HFFc6 (cell line): ENCODE data around the gene ROPN1. TPM values are rescaled to one million over a fixed set of nuclear protein-coding genes. Genes with fewer than 3 reads are reported as not detected.
"Not testable (repeated sequence)": the region's sequence is repeated elsewhere in the genome, so short reads cannot be mapped to it uniquely, and the experiment has no call there.

Experiments used
- DNase-seq: peaks from one replicate; pipeline ENCODE4 v3.0.0-alpha.2; 2018
- H3K27ac Mint-ChIP-seq: 2 replicates; pipeline ENCODE4 v1.8.0; 2020; ENCODE audit warnings: mild to moderate bottlenecking, mixed read lengths
- H3K27me3 Mint-ChIP-seq: 2 replicates; pipeline ENCODE4 v1.8.0; 2021; ENCODE audit warnings: mild to moderate bottlenecking, moderate library complexity, mixed read lengths; ENCODE audit not compliant: insufficient read depth
- H3K36me3 Mint-ChIP-seq: 2 replicates; pipeline ENCODE4 v1.8.0; 2021; ENCODE audit warnings: low read depth, mixed read lengths
- H3K4me1 Mint-ChIP-seq: 2 replicates; pipeline ENCODE4 v1.8.0; 2020; ENCODE audit warnings: low read depth, mixed read lengths
- H3K4me3 Mint-ChIP-seq: 2 replicates; pipeline ENCODE4 v1.8.0; 2020; ENCODE audit warnings: mild to moderate bottlenecking, moderate library complexity, mixed read lengths
- H3K9me3 Mint-ChIP-seq: 2 replicates; pipeline ENCODE4 v1.8.0; 2020; ENCODE audit warnings: mild to moderate bottlenecking, mixed read lengths
- CTCF ChIP-seq: fragments of 200-600 bp; sonication (generic); IDR thresholded peaks from 2 replicates; pipeline ENCODE4 v1.5.0; 2021; ENCODE audit warnings: antibody characterized with exemption, mild to moderate bottlenecking
- total RNA-seq, 6 experiments: library from RNA; stranded (reverse); fragmentation: NEBNext Ultra II Directional; extraction: Animal tissue kit (Norgen Biotek cat#: 25700); gene quantifications; 2 replicates in 1 of 6; 3 replicates in 5 of 6; pipeline ENCODE4 v1.2.3, GENCODE V29; 2021

Gene ROPN1
- total RNA-seq, 6 experiments from 2014 or later, result not detected

GRCh38 chr3:123997543-123997942, 5.6 kb upstream of the ROPN1 start:
- DNase-seq, result peak; percentile 30
- H3K9me3 Mint-ChIP-seq, result no peaks in the 10 kb centered on the region
- H3K4me3 Mint-ChIP-seq, result peak overlapping the region; percentile 42; the same call in 1 of the 2 replicates
- no peak for TF ChIP-seq CTCF
- no peaks in the 10 kb centered on the region for H3K36me3 Mint-ChIP-seq
- H3K27me3 Mint-ChIP-seq, result no peaks in the 10 kb centered on the region; the same call in 1 of the 2 replicates
- H3K4me1 Mint-ChIP-seq, result peaks cover 21% of the 10 kb centered on the region
- peak overlapping the region; percentile 64; the same call in 1 of the 2 replicates for H3K27ac Mint-ChIP-seq

GRCh38 chr3:123993818-123994217, 1.9 kb upstream of the ROPN1 start:
- Mint-ChIP-seq H3K36me3 (no peaks in the 10 kb centered on the region), H3K4me1 (peaks cover 19% of the 10 kb centered on the region), H3K4me3 (no peak overlapping the region), H3K9me3 (no peaks in the 10 kb centered on the region), H3K27me3 (peaks cover 10% of the 10 kb centered on the region), H3K27ac (no peak overlapping the region)
- no peak for TF ChIP-seq CTCF
- no peak for DNase-seq

GRCh38 chr3:123986427-123986826, 5.5 kb downstream of the ROPN1 start:
- TF ChIP-seq CTCF, result no peak
- Mint-ChIP-seq H3K27me3 (peaks cover 19% of the 10 kb centered on the region), H3K36me3 (peaks cover 5% of the 10 kb centered on the region; the same call in 1 of the 2 replicates), H3K4me3 (no peak overlapping the region), H3K27ac (no peak overlapping the region), H3K4me1 (no peaks in the 10 kb centered on the region; the same call in 1 of the 2 replicates), H3K9me3 (peaks cover 5% of the 10 kb centered on the region; the same call in 1 of the 2 replicates)
- DNase-seq, result no peak

- no peak for TF ChIP-seq CTCF
- peaks cover 5% of the 10 kb centered on the region; the same call in 1 of the 2 replicates for H3K9me3 Mint-ChIP-seq
- no peak overlapping the region for H3K27ac Mint-ChIP-seq
- peaks cover 16% of the 10 kb centered on the region for H3K27me3 Mint-ChIP-seq
- H3K4me1 Mint-ChIP-seq, result peaks cover 8% of the 10 kb centered on the region
- peaks cover 5% of the 10 kb centered on the region; the same call in 1 of the 2 replicates for H3K36me3 Mint-ChIP-seq
- no peak for DNase-seq
- H3K4me3 Mint-ChIP-seq, result no peak overlapping the region
These were observed 7.0 kb downstream of the ROPN1 start for GRCh38 chr3:123984957-123985356.

GRCh38 chr3:123984350-123984749, 7.6 kb downstream of the ROPN1 start:
- DNase-seq, result no peak
- Mint-ChIP-seq H3K4me3 (no peak overlapping the region), H3K27ac (no peak overlapping the region), H3K36me3 (peaks cover 5% of the 10 kb centered on the region; the same call in 1 of the 2 replicates), H3K27me3 (peaks cover 11% of the 10 kb centered on the region), H3K9me3 (peaks cover 5% of the 10 kb centered on the region; the same call in 1 of the 2 replicates), H3K4me1 (peaks cover 15% of the 10 kb centered on the region)
- no peak for TF ChIP-seq CTCF

- not testable (repeated sequence) for H3K9me3 Mint-ChIP-seq, DNase-seq, H3K36me3 Mint-ChIP-seq, H3K4me3 Mint-ChIP-seq, H3K27me3 Mint-ChIP-seq, H3K27ac Mint-ChIP-seq
- peaks cover 28% of the 10 kb centered on the region for H3K4me1 Mint-ChIP-seq
These were observed 10.6 kb downstream of the ROPN1 start for GRCh38 chr3:123981317-123981716.
